Activated CD4-positive, alpha-beta memory T cell treated with anti-CD3 and anti-CD28 coated beads for 36 hours (primary cell): ENCODE measurements around the gene PCSK6. TPM values are rescaled to one million over a fixed set of nuclear protein-coding genes. Genes with fewer than 3 reads are reported as not detected.

Experiments used
- CTCF ChIA-PET: fragments of 350-600 bp; sonication (Branson Sonifier 250); formaldehyde crosslinking; loops from one replicate; lab custom pipeline; 2021; ENCODE audit warnings: antibody characterized with exemption, inconsistent platforms; lab: Charles Lee
- POLR2A ChIA-PET: fragments of 350-600 bp; sonication (Branson Sonifier 250); formaldehyde crosslinking; loops from one replicate; lab custom pipeline; 2021; ENCODE audit warnings: antibody characterized with exemption; lab: Charles Lee
- DNase-seq: peaks from one replicate; pipeline ENCODE4 v3.0.0-alpha.2; 2020
- H3K27ac Mint-ChIP-seq: one replicate; pipeline ENCODE4 v1.8.0; 2021; ENCODE audit warnings: mixed read lengths
- H3K27me3 Mint-ChIP-seq: one replicate; pipeline ENCODE4 v1.8.0; 2021; ENCODE audit warnings: mixed read lengths
- H3K36me3 Mint-ChIP-seq: one replicate; pipeline ENCODE4 v1.8.0; 2021; ENCODE audit warnings: mixed read lengths
- H3K4me1 Mint-ChIP-seq: one replicate; pipeline ENCODE4 v1.8.0; 2021; ENCODE audit warnings: low read depth, mixed read lengths
- H3K4me3 Mint-ChIP-seq: one replicate; pipeline ENCODE4 v1.8.0; 2021; ENCODE audit warnings: mild to moderate bottlenecking, mixed read lengths
- H3K9me3 Mint-ChIP-seq: one replicate; pipeline ENCODE4 v1.8.0; 2021; ENCODE audit warnings: mixed read lengths
- intact Hi-C: fragments of 100-400 bp; cut with micrococcal nuclease; formaldehyde crosslinking; loops from one replicate; pipeline ENCODE4 v1.15.1; 2023
- total RNA-seq, 2 experiments: library from RNA; stranded (reverse); gene quantifications; one replicate each; pipeline ENCODE4 v1.2.3, GENCODE V29; 2021

PCSK6 gene
- under 1 TPM; 0.24 to 0.58 TPM for total RNA-seq

DNA sequence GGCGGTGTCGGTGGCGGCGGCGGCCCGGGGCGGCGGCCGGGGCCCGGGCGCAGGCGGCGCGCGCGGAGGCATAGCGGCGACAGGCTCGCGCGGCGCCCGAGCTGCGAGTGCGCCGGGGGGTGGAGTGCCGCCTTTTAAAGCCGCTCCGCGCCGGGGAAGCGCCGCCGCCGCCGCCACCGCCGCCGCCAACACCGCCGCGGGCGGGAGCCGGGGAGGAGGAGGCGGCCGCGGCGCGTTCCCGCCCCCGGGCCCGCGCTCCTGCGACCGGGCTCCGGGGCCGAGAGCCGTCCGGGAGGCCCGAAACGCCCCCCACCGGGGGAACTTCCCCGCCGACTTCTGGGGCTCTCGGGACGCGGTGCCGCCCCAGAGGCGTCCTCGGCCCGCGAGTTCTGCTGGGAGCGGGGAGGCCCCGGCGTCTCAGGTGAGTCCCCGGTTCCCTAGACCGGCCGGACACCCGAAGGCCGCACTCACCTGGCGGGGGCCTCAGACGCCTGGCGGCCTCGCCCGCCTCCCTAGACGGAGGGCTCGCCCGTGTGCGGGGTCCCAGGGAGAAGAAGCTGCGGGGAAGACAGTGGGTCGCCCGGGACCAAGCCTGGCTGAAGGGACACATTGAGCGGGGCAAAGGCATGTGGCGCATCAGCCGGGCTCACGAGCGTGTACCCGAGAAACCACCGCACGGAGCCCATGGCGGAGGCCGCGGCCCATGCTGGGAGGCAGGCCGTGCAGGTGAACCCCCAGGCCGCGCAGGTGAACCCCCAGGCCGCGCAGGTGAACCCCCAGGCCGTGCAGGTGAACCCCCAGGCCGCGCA lies at the start of gene PCSK6:
Gene PCSK6, minus strand, starts transcription at position 109 of the 809 bp plus-strand sequence. Its CDS starts 37 bp downstream, at position 72.
- DNase-seq = no peak
- no peak within 1 kb of the TSS for H3K4me3 Mint-ChIP-seq
- no peaks in the 10 kb centered on the region for H3K36me3 Mint-ChIP-seq
- POLR2A ChIA-PET = no interaction called here
- intact Hi-C loops = no loop called here
- H3K27me3 Mint-ChIP-seq = peaks cover 40% of the 10 kb centered on the region
- peaks cover 2% of the 10 kb centered on the region for H3K4me1 Mint-ChIP-seq
- H3K27ac Mint-ChIP-seq = no peak within 1 kb of the TSS
- no peaks in the 10 kb centered on the region for H3K9me3 Mint-ChIP-seq
- CTCF ChIA-PET = interaction anchor here (1.3 kb wide), 1 partner anchor 12 kb away, joined by 3 read pairs; no protein-coding TSS in a partner anchor

DNA sequence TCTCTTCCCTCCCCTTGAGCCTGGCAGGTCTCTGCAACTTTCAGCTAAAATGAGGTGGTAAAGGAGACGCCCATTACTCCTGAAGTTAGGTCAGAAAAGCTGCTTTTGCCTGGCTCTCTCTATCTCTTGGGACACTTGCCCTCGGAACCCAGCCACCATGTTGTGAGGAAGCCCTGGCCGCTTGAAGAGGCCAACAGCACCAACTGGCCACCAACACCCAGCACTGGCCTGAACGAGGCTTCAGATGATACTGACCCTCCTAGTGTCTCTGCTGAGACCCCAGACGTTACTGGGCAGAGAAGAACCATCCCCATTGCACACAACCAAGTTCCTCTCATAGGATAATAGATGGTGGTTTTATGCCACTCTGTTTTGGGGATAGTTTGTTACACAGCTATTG lies 49.5 kb upstream of the PCSK6 start:
- Mint-ChIP-seq H3K4me3 (no peak overlapping the region), H3K27me3 (no peaks in the 10 kb centered on the region), H3K36me3 (no peaks in the 10 kb centered on the region), H3K9me3 (no peaks in the 10 kb centered on the region), H3K4me1 (no peaks in the 10 kb centered on the region), H3K27ac (no peak overlapping the region)
- intact Hi-C loops = no loop called here
- ChIA-PET POLR2A (no interaction called here), CTCF (no interaction called here)
- DNase-seq = no peak

DNA sequence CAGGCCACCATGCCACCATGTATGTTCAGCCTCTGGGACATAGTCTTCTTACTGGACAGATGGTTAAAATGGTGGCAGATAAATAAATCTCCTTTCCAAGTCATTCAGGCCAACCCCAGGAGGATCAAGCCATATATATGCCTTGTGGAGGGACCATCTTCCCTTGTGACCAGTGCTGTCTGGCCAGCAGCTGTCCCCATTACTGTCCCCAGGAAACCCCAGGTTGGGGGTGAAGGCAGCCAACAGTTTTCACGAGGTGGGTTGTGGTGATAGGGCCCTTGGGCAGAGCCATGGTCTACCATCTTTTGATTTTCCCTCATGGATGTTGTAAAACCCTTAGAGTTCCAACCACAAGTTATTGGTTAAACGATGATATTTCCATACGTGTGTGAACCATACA lies 48.7 kb upstream of the PCSK6 start:
- no peaks in the 10 kb centered on the region for H3K27me3 Mint-ChIP-seq
- H3K36me3 Mint-ChIP-seq = no peaks in the 10 kb centered on the region
- no peaks in the 10 kb centered on the region for H3K9me3 Mint-ChIP-seq
- H3K4me3 Mint-ChIP-seq = no peak overlapping the region
- CTCF ChIA-PET = no interaction called here
- POLR2A ChIA-PET = no interaction called here
- intact Hi-C loops = no loop called here
- H3K27ac Mint-ChIP-seq = no peak overlapping the region
- H3K4me1 Mint-ChIP-seq = no peaks in the 10 kb centered on the region
- no peak for DNase-seq

DNA sequence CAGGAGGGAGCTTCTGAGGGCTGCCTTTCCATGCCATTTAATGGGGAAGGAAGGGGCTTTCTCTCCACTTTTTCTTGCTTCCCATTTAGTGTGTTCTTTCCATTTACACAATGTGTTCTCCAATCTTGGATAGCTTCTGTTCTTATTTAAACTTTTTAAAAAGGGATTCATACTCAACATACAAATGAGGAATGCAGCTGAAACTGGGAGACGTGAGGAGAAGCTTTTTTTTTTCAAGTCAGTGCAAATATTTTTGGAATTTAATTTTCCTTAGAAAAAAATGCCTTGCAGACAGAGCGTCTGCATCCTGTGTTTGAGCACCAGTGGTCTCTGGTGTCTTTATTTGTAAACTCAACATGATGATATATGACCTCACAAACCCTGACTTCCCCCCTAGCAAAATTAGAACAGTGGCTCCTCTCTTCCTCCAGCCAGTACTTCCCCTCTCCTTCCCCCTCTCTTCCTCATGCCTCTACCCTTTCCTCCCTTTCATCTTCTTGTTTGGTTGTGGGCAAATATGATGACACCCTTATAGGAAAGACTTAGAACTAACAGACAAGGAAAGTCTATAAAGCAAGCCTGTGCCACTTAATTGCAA lies 48.1 kb upstream of the PCSK6 start:
- ChIA-PET POLR2A (no interaction called here), CTCF (no interaction called here)
- H3K27ac Mint-ChIP-seq = no peak overlapping the region
- H3K4me3 Mint-ChIP-seq = no peak overlapping the region
- intact Hi-C loops = no loop called here
- DNase-seq = no peak
- no peaks in the 10 kb centered on the region for H3K27me3 Mint-ChIP-seq
- no peaks in the 10 kb centered on the region for H3K9me3 Mint-ChIP-seq
- no peaks in the 10 kb centered on the region for H3K4me1 Mint-ChIP-seq
- H3K36me3 Mint-ChIP-seq = no peaks in the 10 kb centered on the region

DNA sequence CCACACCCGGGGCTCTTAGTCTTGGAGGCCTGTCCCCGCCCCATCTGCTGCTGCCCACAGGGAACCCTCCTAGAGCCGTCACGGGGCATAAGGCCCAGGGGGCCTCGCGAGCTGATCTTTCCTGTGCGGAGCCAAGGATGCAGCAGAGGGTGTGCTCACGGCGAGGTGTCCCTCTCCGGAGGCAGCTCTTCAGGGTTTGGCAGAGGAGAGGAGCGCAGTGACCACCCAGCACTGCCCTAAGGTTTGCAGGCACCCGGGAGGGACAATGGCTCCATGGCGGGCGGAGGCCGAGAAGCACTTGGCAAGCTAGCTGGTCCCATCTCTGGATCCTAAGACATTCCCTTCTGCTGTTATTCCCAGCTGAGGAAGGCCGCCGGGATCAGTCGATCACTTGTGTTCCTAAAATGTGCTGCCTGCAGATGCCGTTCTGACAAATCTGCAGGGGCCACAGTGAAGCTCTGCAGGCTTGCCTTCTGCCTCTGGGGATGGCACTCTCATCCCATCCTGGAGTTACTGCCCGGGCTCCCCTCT lies 47.4 kb upstream of the PCSK6 start:
- Mint-ChIP-seq H3K27me3 (no peaks in the 10 kb centered on the region), H3K27ac (no peak overlapping the region), H3K9me3 (no peaks in the 10 kb centered on the region), H3K36me3 (no peaks in the 10 kb centered on the region), H3K4me1 (no peaks in the 10 kb centered on the region), H3K4me3 (no peak overlapping the region)
- ChIA-PET CTCF (no interaction called here), POLR2A (no interaction called here)
- no peak for DNase-seq
- intact Hi-C loops = no loop called here

DNA sequence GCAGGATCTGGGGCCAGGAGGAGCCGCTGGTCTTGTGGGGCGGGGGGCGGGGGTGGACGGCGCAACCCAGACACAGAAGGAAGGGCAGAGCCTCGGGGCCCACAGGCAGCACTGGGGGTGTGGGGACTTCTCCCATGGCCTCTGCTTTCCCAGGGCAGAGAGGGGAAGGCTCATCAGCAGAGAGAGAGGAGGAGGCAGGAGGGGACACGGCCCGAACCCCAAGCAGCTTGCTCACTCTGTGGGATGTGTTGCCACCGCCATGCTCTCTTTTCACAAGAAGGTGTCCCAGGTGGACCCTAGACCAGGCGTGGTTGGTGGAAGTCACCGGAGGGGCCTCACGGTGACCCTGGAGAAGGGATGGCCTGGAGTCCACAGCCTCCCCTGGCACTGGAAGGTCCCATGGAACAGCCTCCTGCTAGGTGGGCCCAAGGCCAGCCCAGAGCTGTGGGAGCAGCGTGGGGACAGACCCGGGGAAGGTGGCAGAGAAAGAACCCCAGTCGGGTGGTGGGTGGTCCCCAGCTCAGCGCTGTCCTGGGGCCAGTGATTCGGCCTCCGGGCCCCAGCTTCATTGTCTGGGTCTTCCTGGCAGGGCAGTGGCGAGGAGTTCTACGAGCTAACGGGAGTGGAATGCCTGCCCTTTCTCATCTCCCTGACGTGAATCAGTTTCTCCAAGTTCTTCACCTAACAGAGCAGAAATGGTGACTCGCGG lies 46.8 kb upstream of the PCSK6 start:
- intact Hi-C loops = no loop called here
- no peak overlapping the region for H3K27ac Mint-ChIP-seq

DNA sequence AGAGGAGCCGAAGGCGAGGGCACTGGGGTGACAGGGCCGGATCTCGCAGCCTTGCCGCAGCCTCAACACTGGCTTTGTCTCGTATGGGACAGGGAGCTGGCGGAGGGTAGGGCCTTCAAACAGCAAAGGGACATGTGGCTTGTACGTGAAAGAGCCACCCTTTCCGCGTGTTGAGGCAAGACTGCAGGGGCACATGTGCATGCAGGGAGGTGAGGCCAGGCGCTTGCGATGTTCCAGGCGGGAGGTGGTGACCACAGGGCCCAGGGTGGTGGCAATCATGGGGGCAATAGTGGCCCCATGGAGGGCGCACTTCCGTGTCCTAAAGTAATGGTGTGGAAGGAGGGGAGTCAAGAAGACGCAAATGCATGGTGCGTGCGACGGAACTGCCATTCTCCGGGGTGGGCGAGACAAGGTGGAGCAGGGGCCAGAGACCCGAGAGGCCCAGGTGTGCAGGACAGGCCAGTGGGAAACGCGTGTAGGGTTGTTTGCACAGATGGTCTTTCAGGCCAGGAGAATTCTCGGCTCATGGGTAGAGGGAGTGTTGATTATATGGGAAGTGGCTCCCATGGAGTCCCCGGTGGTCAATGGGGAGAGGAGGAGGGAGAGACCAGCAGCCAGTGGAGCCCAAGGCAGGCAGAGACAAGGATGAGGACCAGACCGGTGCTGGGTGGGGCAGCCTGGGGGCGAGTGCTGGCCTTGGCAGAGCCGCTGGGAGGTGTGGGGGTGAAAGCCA lies 45.8 kb upstream of the PCSK6 start:
- POLR2A ChIA-PET = no interaction called here
- no peak for DNase-seq
- no peaks in the 10 kb centered on the region for H3K27me3 Mint-ChIP-seq
- no peaks in the 10 kb centered on the region for H3K36me3 Mint-ChIP-seq
- no peak overlapping the region for H3K27ac Mint-ChIP-seq
- H3K4me1 Mint-ChIP-seq = no peaks in the 10 kb centered on the region
- CTCF ChIA-PET = no interaction called here
- no peaks in the 10 kb centered on the region for H3K9me3 Mint-ChIP-seq
- H3K4me3 Mint-ChIP-seq = no peak overlapping the region
- intact Hi-C loops = no loop called here

More for the DNA sequence above, 46.8 kb upstream of the PCSK6 start:
- DNase-seq = no peak
- POLR2A ChIA-PET = no interaction called here
- Mint-ChIP-seq H3K9me3 (no peaks in the 10 kb centered on the region), H3K27me3 (no peaks in the 10 kb centered on the region), H3K36me3 (no peaks in the 10 kb centered on the region), H3K4me3 (no peak overlapping the region), H3K4me1 (no peaks in the 10 kb centered on the region)
- CTCF ChIA-PET = no interaction called here

DNA sequence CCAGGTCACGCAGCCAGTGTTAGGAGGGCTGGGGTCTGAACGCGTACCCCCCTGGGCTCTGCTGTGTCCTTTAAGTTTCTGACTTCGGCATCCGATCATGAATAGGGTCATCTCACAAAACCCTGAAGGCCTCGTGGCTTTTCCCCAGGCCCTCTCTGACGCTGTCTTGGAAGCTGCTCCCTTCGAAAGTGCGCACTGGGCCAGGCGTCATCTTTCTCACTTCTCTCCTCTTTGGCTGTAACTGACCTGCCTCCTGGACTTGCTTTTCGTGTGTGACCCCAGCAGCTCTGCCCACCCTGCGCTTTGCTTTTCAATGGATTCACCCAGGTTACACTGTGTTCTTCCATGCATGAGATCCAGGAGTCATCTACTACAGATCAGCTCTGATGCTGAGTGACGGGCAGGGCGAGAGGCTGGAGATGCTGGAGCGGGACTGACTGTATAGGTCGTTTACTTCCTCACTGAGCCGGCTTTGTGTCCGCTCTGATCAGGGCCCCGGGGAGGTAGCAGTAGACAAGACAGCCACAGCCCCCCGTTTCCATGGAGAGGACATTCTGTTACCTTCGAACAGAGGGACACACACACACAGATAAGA lies 45.0 kb upstream of the PCSK6 start:
- intact Hi-C loops = no loop called here
- H3K27ac Mint-ChIP-seq = no peak overlapping the region
- DNase-seq = no peak
- POLR2A ChIA-PET = no interaction called here
- no peaks in the 10 kb centered on the region for H3K4me1 Mint-ChIP-seq
- no peaks in the 10 kb centered on the region for H3K36me3 Mint-ChIP-seq
- CTCF ChIA-PET = no interaction called here
- no peaks in the 10 kb centered on the region for H3K9me3 Mint-ChIP-seq
- no peaks in the 10 kb centered on the region for H3K27me3 Mint-ChIP-seq
- H3K4me3 Mint-ChIP-seq = no peak overlapping the region

DNA sequence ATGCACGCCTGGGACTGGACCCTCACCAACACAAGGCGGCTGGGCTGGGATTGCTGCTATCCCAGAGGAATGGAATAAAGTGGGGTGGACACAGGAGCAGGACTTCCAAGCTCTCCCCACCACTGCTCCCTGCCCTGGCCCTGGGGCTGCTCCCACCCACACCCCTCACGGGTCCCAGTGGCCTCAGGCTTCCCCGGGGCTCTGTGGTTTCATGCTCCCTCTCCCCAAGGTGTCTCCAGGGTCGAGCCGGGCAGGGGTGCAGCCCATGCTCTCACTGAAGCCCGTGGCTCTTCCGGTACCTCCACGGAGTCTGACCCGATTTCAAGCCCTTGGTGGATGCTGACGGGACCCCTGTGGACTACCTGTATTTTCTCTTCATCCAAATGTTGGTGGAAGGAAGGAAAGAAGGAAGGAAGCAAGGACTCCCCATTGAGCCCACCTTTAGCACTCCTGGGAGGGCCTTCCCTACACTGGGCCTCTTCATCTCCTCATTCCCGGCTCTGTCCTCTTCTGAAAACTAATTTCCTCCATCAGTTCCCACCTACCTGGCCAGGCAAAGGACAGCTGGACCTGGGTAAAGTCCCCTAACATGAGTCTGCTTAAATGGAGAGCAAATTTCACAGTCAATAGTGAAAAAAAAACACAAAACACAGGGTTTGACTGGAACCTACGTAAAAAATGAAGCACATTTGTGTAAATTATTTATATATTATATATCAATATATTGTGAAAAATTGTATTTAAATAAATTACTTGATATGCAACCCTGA lies 44.0 kb upstream of the PCSK6 start:
- Mint-ChIP-seq H3K4me1 (no peaks in the 10 kb centered on the region), H3K36me3 (no peaks in the 10 kb centered on the region), H3K9me3 (no peaks in the 10 kb centered on the region), H3K27ac (no peak overlapping the region), H3K27me3 (no peaks in the 10 kb centered on the region), H3K4me3 (no peak overlapping the region)
- DNase-seq = no peak
- intact Hi-C loops = no loop called here
- ChIA-PET CTCF (no interaction called here), POLR2A (no interaction called here)

DNA sequence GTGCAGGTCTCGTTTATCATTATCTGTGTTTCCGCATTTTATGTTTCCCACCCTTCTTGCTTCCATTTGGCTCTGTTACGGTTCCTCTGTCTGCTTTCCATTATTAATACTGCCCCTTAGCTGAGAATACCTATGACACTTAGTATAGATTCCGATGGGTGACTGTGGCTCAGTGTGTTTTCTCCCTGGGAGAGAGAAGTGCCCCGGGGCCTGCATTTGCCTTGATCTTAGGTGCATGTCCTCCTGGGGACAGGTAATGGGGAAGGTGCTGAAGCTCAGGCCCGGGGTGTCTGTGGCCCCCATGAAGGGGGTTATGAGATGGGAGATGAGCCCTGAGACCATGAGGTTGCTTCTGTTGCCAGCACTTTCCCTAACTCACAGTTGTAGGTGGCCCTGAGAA lies 43.4 kb upstream of the PCSK6 start:
- intact Hi-C loops = no loop called here
- H3K4me1 Mint-ChIP-seq = no peaks in the 10 kb centered on the region
- CTCF ChIA-PET = no interaction called here
- no peaks in the 10 kb centered on the region for H3K36me3 Mint-ChIP-seq
- H3K27me3 Mint-ChIP-seq = peaks cover 4% of the 10 kb centered on the region
- H3K9me3 Mint-ChIP-seq = no peaks in the 10 kb centered on the region
- POLR2A ChIA-PET = no interaction called here
- H3K4me3 Mint-ChIP-seq = no peak overlapping the region
- no peak overlapping the region for H3K27ac Mint-ChIP-seq
- no peak for DNase-seq

DNA sequence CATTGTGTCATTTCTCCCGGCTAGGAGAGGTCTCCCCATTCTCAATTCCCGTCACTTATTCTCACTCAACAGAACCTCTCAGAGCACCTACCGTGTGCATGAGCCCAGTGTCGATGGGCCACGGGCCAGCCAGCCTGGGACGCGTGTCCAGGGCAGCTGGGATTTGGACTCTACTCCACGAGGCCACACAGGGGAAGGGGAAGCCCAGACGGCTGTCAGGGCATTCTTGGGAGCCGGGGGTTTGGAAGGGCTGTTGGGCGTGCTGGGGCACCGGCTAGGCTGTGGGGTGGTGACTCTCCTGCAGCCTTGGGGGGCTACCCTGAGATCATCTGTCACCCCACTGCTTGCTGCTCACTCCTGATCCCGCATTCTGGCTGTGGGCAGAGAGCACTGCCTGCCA lies 41.7 kb upstream of the PCSK6 start:
- no peaks in the 10 kb centered on the region for H3K36me3 Mint-ChIP-seq
- peaks cover 6% of the 10 kb centered on the region for H3K27me3 Mint-ChIP-seq
- no peak overlapping the region for H3K4me3 Mint-ChIP-seq
- POLR2A ChIA-PET = no interaction called here
- intact Hi-C loops = no loop called here
- no peak for DNase-seq
- CTCF ChIA-PET = no interaction called here
- H3K9me3 Mint-ChIP-seq = no peaks in the 10 kb centered on the region
- no peak overlapping the region for H3K27ac Mint-ChIP-seq
- H3K4me1 Mint-ChIP-seq = no peaks in the 10 kb centered on the region
